ENCODE data around the gene TMEM208. TPM values are rescaled to one million over a fixed set of nuclear protein-coding genes. Genes with fewer than 3 reads are reported as not detected.

Gene TMEM208
- polyA plus RNA-seq, 3 donors, result 45.4 to 130 (median 117) TPM

GRCh38 chr16:67182288-67182687 lies 44.6 kb upstream of the TMEM208 start:
- H3K27me3 Mint-ChIP-seq (ENCODE audit: low read depth in 3 of 3), result peaks cover 16 to 55% (median 32%) of the 10 kb centered on the region in 3 donors
- H3K4me3 Mint-ChIP-seq, result no peak overlapping the region
- Histone ChIP-seq H2AFZ (ENCODE audit: insufficient read depth, low read depth, low read length, poor library complexity, severe bottlenecking) (no peak overlapping the region), H3K9ac (ENCODE audit: insufficient read depth, low read length, poor library complexity, severe bottlenecking) (no peak overlapping the region), H3K4me3 (replicated peaks in 1 of 3; ENCODE audit: low read depth in 2 of 3, low read length in 3 of 3) (no peak overlapping the region), H3K27ac (ENCODE audit: low read depth in 1 of 2, low read length in 2 of 2) (no peak overlapping the region), H4K20me1 (ENCODE audit: insufficient read depth, low read length) (peaks cover 11% of the 10 kb centered on the region), H3K9me3 (replicated peaks in 1 of 2; ENCODE audit: control insufficient read depth in 1 of 2, insufficient read depth in 1 of 2, low read length in 2 of 2) (no peaks in the 10 kb centered on the region), H3K27me3 (ENCODE audit: control insufficient read depth in 2 of 2, insufficient read depth in 2 of 2, low read length in 2 of 2) (peaks cover 3 to 20% of the 10 kb centered on the region in 2 donors), H3K36me3 (replicated peaks in 1 of 2; ENCODE audit: control insufficient read depth in 1 of 2, insufficient read depth in 2 of 2, low read length in 2 of 2) (no peaks in the 10 kb centered on the region), H3K79me2 (ENCODE audit: insufficient read depth, low read length) (peaks cover 8% of the 10 kb centered on the region), H3K4me2 (replicated peaks; ENCODE audit: extremely low read depth, low read length, poor library complexity, severe bottlenecking) (no peak overlapping the region), H3K4me1 (ENCODE audit: control insufficient read depth in 1 of 2, insufficient read depth in 2 of 2, low read length in 2 of 2) (peaks cover 49 to 59% of the 10 kb centered on the region in 2 donors)
- H3K36me3 Mint-ChIP-seq, result peaks cover 11 to 14% of the 10 kb centered on the region in 2 donors
- H3K27ac Mint-ChIP-seq, result no peak overlapping the region
- intact Hi-C loops (cut with micrococcal nuclease), result no loop called here
- 71% methylated on average over 2 of the region's 2 CpGs for WGBS (ENCODE audit: insufficient coverage)
- TF ChIP-seq CTCF (IDR thresholded peaks at IDR 0.05), result no peak
- DNase-seq, result no peak
- H3K4me1 Mint-ChIP-seq, result peaks cover 22% of the 10 kb centered on the region
- H3K9me3 Mint-ChIP-seq, result peaks cover 0 to 7% (median 3%) of the 10 kb centered on the region in 7 donors

- H3K9me3 ChIP-seq (replicated peaks in 1 of 2; ENCODE audit: control insufficient read depth in 1 of 2, insufficient read depth in 1 of 2, low read length in 2 of 2), result no peaks in the 10 kb centered on the region
- H3K4me1 ChIP-seq (ENCODE audit: control insufficient read depth in 1 of 2, insufficient read depth in 2 of 2, low read length in 2 of 2), result peaks cover 45 to 51% of the 10 kb centered on the region in 2 donors
- H3K4me3 ChIP-seq (replicated peaks in 1 of 3; ENCODE audit: low read depth in 2 of 3, low read length in 3 of 3), result peak overlapping the region; percentile 66 to 95 (median 85)
Observed at GRCh38 chr16:67183284-67183626, 43.7 kb upstream of the TMEM208 start.

More at GRCh38 chr16:67183284-67183626, 43.7 kb upstream of the TMEM208 start:
- peaks cover 0 to 4% (median 2%) of the 10 kb centered on the region in 7 donors for H3K9me3 Mint-ChIP-seq
- H4K20me1 ChIP-seq (ENCODE audit: insufficient read depth, low read length), result peaks cover 3% of the 10 kb centered on the region
- H3K36me3 ChIP-seq (replicated peaks in 1 of 2; ENCODE audit: control insufficient read depth in 1 of 2, insufficient read depth in 2 of 2, low read length in 2 of 2), result no peaks in the 10 kb centered on the region
- 3% methylated on average over 4 of the region's 11 CpGs for WGBS (ENCODE audit: insufficient coverage)
- peaks cover 22% of the 10 kb centered on the region for H3K4me1 Mint-ChIP-seq
- H3K27ac Mint-ChIP-seq, result no peak overlapping the region
- no peak for DNase-seq
- H2AFZ ChIP-seq (ENCODE audit: insufficient read depth, low read depth, low read length, poor library complexity, severe bottlenecking), result peak overlapping the region; percentile 66
- peak overlapping the region; percentile 87 for H3K9ac ChIP-seq (ENCODE audit: insufficient read depth, low read length, poor library complexity, severe bottlenecking)
- H3K79me2 ChIP-seq (ENCODE audit: insufficient read depth, low read length), result peaks cover 8% of the 10 kb centered on the region
- peak overlapping the region; percentile 92 for H3K4me2 ChIP-seq (replicated peaks; ENCODE audit: extremely low read depth, low read length, poor library complexity, severe bottlenecking)
- H3K27ac ChIP-seq (ENCODE audit: low read depth in 1 of 2, low read length in 2 of 2), result peak overlapping the region; percentile 16 to 95
- intact Hi-C loops (cut with micrococcal nuclease), result no loop called here
- peaks cover 9 to 45% (median 24%) of the 10 kb centered on the region in 3 donors for H3K27me3 Mint-ChIP-seq (ENCODE audit: low read depth in 3 of 3)
- TF ChIP-seq CTCF (IDR thresholded peaks at IDR 0.05), result no peak
- no peak overlapping the region for H3K4me3 Mint-ChIP-seq
- H3K36me3 Mint-ChIP-seq, result peaks cover 9 to 11% of the 10 kb centered on the region in 2 donors
- H3K27me3 ChIP-seq (ENCODE audit: control insufficient read depth in 2 of 2, insufficient read depth in 2 of 2, low read length in 2 of 2), result peaks cover 0 to 14% of the 10 kb centered on the region in 2 donors

Measured in CD14-positive monocyte (primary cell).